Stomach (tissue), 9 donors: ENCODE measurements around the gene SNX19. TPM values are rescaled to one million over a fixed set of nuclear protein-coding genes. Genes with fewer than 3 reads are reported as not detected.

ENCODE experiments used
- DNase-seq, 2 donors: peaks; one replicate each; pipeline versions ENCODE4 v3.0.0 to v3.0.0-alpha.2; 2013 to 2019
- H3K27ac ChIP-seq, 5 donors: fragments of 200-600 bp in 4 of 5; sonication (generic) in 4 of 5; one replicate each; pipeline ENCODE4 v1.5.1; 2013 to 2019; ENCODE audit warnings: mild to moderate bottlenecking in 1 of 5, moderate library complexity in 1 of 5
- H3K27me3 ChIP-seq, 3 donors: fragments of 200-600 bp; sonication (generic); one replicate each; pipeline ENCODE4 v1.5.1; 2017 to 2019; ENCODE audit warnings: mixed run types in 1 of 3
- H3K36me3 ChIP-seq, 4 donors: fragments of 200-600 bp; sonication (generic); 1 replicate in 3 of 4; 2 replicates in 1 of 4; pipeline ENCODE4 v1.5.1; 2016 to 2019
- H3K4me1 ChIP-seq, 4 donors: fragments of 200-600 bp; sonication (generic); one replicate each; pipeline ENCODE4 v1.5.1; 2016 to 2019
- H3K4me3 ChIP-seq, 4 donors: fragments of 200-600 bp; sonication (generic) in 3 of 4; one replicate each; pipeline ENCODE4 v1.5.1; 2016 to 2019; ENCODE audit warnings: mild to moderate bottlenecking in 1 of 4
- H3K9me3 ChIP-seq, 4 donors: fragments of 200-600 bp; sonication (generic); one replicate each; pipeline ENCODE4 v1.5.1; 2016 to 2019
- EP300 ChIP-seq: sonication (generic); formaldehyde crosslinking; IDR thresholded peaks from one replicate; pipeline ENCODE4 v1.6.1; 2017; ENCODE audit warnings: antibody characterized with exemption
- POLR2A ChIP-seq, 4 donors: fragments of 450-650 bp; IDR thresholded peaks; one replicate each; pipeline ENCODE4 v1.6.1; 2016; ENCODE audit warnings: antibody characterized with exemption in 4 of 4, control low read depth in 2 of 4, mild to moderate bottlenecking in 1 of 4, moderate library complexity in 1 of 4
- POLR2AphosphoS5 ChIP-seq, 3 donors: sonication (generic); formaldehyde crosslinking; IDR thresholded peaks; one replicate each; pipeline ENCODE4 v1.6.1; 2016; ENCODE audit warnings: antibody characterized with exemption in 3 of 3
- WGBS, 5 donors: extraction: QIAGEN DNeasy Blood & Tissue Kit in 3 of 5; methylation state at CpG; one replicate each; pipeline versions ENCODE4 v1.1.5 to v1.1.7; 2013 to 2018; 5-methylcytosine and 5-hydroxymethylcytosine counted together
- intact Hi-C: fragments of 100-400 bp; cut with DNase I; formaldehyde crosslinking; loops from one replicate; pipeline ENCODE4 v1.15.1; 2023; ENCODE audit warnings: low total_unique reads
- polyA plus RNA-seq, 3 donors: library from polyadenylated mRNA; stranded (reverse); fragments of 200-250 nt; gene quantifications; one replicate each; pipeline ENCODE4 v1.2.3, GENCODE V29; 2013
- total RNA-seq, 5 donors: library from RNA; depleted of rRNA; stranded (reverse); fragments of >200 nt; gene quantifications; one replicate each; pipeline versions ENCODE4 v1.1.0 to v1.2.3, GENCODE V29; 2014 to 2016
- TF ChIP-seq, protein P1 (sequence below), 7 experiments: fragments of 450-650 bp in 4 of 7; fragments of 200-600 bp in 3 of 7; sonication (generic) in 3 of 7; IDR thresholded peaks; one replicate each; pipeline ENCODE4 v1.5.1; 2016 to 2019; ENCODE audit warnings: antibody characterized with exemption in 7 of 7, control low read depth in 2 of 7, mild to moderate bottlenecking in 1 of 7
- donor health status: healthy with polysubstance abuse.
- donor health status: Bipolar disorder and iron deficiency.
- donor health status: healthy.

SNX19 gene
- total and polyA plus RNA-seq, 8 donors: 8.7 to 173 (median 47.4) TPM

DNA sequence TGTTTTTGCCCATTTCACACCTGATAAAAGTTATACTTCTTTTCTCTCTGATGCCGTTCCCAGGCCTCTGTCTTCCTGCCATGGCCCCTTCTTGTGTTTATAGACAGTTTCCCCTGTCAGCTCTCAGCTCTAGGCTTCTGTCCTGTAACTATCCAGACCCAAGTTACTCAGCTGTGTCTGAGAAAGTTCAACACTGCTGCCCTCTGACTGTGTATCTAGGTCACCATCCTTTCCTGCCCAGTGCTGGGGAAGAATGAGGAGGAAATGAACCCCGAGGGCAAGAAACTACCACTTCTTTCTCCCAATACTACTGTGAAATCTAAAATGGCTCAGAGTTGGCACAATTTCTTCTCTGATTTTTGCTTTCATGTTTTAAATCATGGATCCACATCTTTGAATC, 29.6 kb downstream of the SNX19 start:
- intact Hi-C loops: no loop called here
- no peak for DNase-seq
- H3K4me3 ChIP-seq: no peak overlapping the region
- H3K9me3 ChIP-seq: no peaks in the 10 kb centered on the region
- H3K4me1 ChIP-seq: peaks cover 0 to 7% (median 0%) of the 10 kb centered on the region in 4 donors
- peaks cover 17 to 90% (median 87%) of the 10 kb centered on the region in 4 donors for H3K36me3 ChIP-seq
- no peak for TF ChIP-seq POLR2AphosphoS5 (IDR thresholded peaks at IDR 0.05)
- TF ChIP-seq, protein P1, sequence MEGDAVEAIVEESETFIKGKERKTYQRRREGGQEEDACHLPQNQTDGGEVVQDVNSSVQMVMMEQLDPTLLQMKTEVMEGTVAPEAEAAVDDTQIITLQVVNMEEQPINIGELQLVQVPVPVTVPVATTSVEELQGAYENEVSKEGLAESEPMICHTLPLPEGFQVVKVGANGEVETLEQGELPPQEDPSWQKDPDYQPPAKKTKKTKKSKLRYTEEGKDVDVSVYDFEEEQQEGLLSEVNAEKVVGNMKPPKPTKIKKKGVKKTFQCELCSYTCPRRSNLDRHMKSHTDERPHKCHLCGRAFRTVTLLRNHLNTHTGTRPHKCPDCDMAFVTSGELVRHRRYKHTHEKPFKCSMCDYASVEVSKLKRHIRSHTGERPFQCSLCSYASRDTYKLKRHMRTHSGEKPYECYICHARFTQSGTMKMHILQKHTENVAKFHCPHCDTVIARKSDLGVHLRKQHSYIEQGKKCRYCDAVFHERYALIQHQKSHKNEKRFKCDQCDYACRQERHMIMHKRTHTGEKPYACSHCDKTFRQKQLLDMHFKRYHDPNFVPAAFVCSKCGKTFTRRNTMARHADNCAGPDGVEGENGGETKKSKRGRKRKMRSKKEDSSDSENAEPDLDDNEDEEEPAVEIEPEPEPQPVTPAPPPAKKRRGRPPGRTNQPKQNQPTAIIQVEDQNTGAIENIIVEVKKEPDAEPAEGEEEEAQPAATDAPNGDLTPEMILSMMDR (IDR thresholded peaks at IDR 0.05): no peak
- TF ChIP-seq POLR2A (IDR thresholded peaks at IDR 0.05): no peak
- TF ChIP-seq EP300: no peak
- H3K27me3 ChIP-seq: no peaks in the 10 kb centered on the region
- WGBS, 5 donors: 61 to 98% (median 83%) methylated on average over 2 of the region's 2 CpGs
- H3K27ac ChIP-seq: no peak overlapping the region

- 43 to 63% (median 51%) methylated on average over 5 of the region's 5 CpGs for WGBS, 5 donors
- Histone ChIP-seq H3K9me3 (no peaks in the 10 kb centered on the region), H3K27me3 (no peaks in the 10 kb centered on the region), H3K27ac (no peak overlapping the region), H3K4me3 (no peak overlapping the region), H3K36me3 (peaks cover 54 to 100% (median 97%) of the 10 kb centered on the region in 4 donors), H3K4me1 (no peaks in the 10 kb centered on the region)
- intact Hi-C loops: no loop called here
- no peak for DNase-seq
- TF ChIP-seq POLR2A (IDR thresholded peaks at IDR 0.05) (no peak), EP300 (no peak), POLR2AphosphoS5 (IDR thresholded peaks at IDR 0.05) (no peak)
- TF ChIP-seq, protein P1 (IDR thresholded peaks at IDR 0.05): no peak
Measured at GRCh38 chr11:130882138-130882551, 34.1 kb downstream of the SNX19 start.

- intact Hi-C loops: no loop called here
- TF ChIP-seq POLR2A (IDR thresholded peaks at IDR 0.05): no peak
- TF ChIP-seq EP300: no peak
- TF ChIP-seq POLR2AphosphoS5 (IDR thresholded peaks at IDR 0.05): no peak
- TF ChIP-seq, protein P1 (IDR thresholded peaks at IDR 0.05): no peak
- Histone ChIP-seq H3K27me3 (no peaks in the 10 kb centered on the region), H3K4me1 (no peaks in the 10 kb centered on the region), H3K9me3 (no peaks in the 10 kb centered on the region), H3K36me3 (peaks cover 59 to 100% (median 98%) of the 10 kb centered on the region in 4 donors), H3K4me3 (no peak overlapping the region), H3K27ac (no peak overlapping the region)
- 89 to 95% (median 89%) methylated on average over 7 of the region's 7 CpGs for WGBS, 5 donors
- no peak for DNase-seq
Measured at GRCh38 chr11:130881475-130882137, 34.7 kb downstream of the SNX19 start.

DNA sequence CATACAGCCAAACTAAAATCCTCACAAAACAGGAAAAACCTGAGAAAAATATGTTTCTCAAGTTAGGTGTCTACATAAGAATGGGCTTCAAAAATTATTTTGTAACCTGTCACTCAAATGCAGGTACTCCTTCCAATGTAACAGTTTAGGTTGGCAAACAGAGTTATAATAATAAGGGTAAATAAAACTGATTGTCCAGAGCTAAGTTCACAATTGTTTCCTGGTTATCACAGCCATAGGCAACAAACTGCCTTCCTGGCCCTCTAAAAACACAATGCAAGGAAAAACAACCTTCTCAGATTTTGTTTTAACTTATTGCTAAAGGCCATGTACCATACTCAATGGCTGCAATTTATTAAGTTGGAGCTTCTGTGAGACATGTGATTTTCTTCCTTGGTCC, 36.4 kb downstream of the SNX19 start:
- H3K4me3 ChIP-seq: no peak overlapping the region

More for the DNA sequence above, 36.4 kb downstream of the SNX19 start:
- Histone ChIP-seq H3K27ac (no peak overlapping the region), H3K36me3 (peaks cover 64 to 100% (median 100%) of the 10 kb centered on the region in 4 donors), H3K4me1 (no peaks in the 10 kb centered on the region), H3K9me3 (no peaks in the 10 kb centered on the region), H3K27me3 (no peaks in the 10 kb centered on the region)
- TF ChIP-seq EP300: no peak
- TF ChIP-seq POLR2AphosphoS5 (IDR thresholded peaks at IDR 0.05): no peak
- no peak for TF ChIP-seq POLR2A (IDR thresholded peaks at IDR 0.05)
- TF ChIP-seq, protein P1 (IDR thresholded peaks at IDR 0.05): no peak
- no peak for DNase-seq
- intact Hi-C loops: no loop called here
